Lower lobe of right lung (tissue), 2 donors: ENCODE data around the gene RPP14. TPM values are rescaled to one million over a fixed set of nuclear protein-coding genes. Genes with fewer than 3 reads are reported as not detected.
"Not testable (repeated sequence)": the region's sequence is repeated elsewhere in the genome, so short reads cannot be mapped to it uniquely, and the experiment has no call there.

Experiments
- ATAC-seq, 2 donors: fragments of 200-7000 bp; cut with Tn5 transposase; one replicate each; pipeline ENCODE4 v1.9.1; 2020 to 2022; ENCODE audit warnings: mild to moderate bottlenecking in 2 of 2, moderate library complexity in 2 of 2
- DNase-seq: peaks from one replicate; pipeline ENCODE4 v3.0.0-alpha.2; 2020
- H3K27ac ChIP-seq: fragments of 200-600 bp; one replicate; pipeline ENCODE4 v1.8.0; 2022
- H3K27me3 ChIP-seq: fragments of 200-600 bp; one replicate; pipeline ENCODE4 v1.8.0; 2022; ENCODE audit warnings: low read depth
- H3K36me3 ChIP-seq: fragments of 200-600 bp; one replicate; pipeline ENCODE4 v1.8.0; 2022; ENCODE audit warnings: mild to moderate bottlenecking
- H3K4me1 ChIP-seq: fragments of 200-600 bp; one replicate; pipeline ENCODE4 v1.8.0; 2022
- H3K4me3 ChIP-seq: fragments of 200-600 bp; one replicate; pipeline ENCODE4 v1.8.0; 2022; ENCODE audit warnings: mild to moderate bottlenecking
- H3K9me3 ChIP-seq: fragments of 200-600 bp; one replicate; pipeline ENCODE4 v1.8.0; 2022
- intact Hi-C: fragments of 100-400 bp; cut with DNase I; formaldehyde crosslinking; loops from one replicate; pipeline ENCODE4 v1.11.0; 2022
- total RNA-seq: library from RNA; stranded (reverse); fragmentation: NEBNext Ultra II Directional; extraction: Animal tissue kit (Norgen Biotek cat#: 25700); gene quantifications from one replicate; pipeline ENCODE4 v1.2.1, GENCODE V29; 2021
- TF ChIP-seq, protein P1 (sequence below): fragments of 200-600 bp; IDR thresholded peaks from one replicate; pipeline ENCODE4 v1.8.0; 2022; ENCODE audit warnings: antibody characterized with exemption, mild to moderate bottlenecking
- donor health status: DM: no; HTN: yes; CAD: no; lungs with severe emphysema.

RPP14 gene
- total RNA-seq, 1 donor from 2014 or later = 11.4 TPM

DNA sequence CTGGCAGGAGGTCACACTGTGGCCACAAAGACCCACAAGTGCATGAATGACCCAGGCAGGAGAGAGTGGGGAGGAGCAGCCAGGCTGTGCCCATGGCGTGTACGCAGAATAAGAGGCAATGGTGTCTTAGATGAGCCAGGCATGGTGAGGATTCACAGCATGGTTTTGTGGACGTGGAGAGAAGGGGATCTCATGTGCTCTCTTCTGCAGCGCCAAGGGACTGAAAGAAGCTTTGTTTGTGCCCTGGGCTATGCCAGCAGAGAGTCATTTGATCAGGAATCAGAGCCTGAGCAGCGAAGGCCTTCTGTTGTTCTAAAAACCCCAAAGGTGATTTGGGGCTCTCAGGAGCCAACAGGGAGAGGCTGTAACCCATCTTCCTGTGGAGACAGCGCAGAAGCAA, 18.7 kb upstream of the RPP14 start:
- intact Hi-C loops = no loop called here
- TF ChIP-seq, protein P1, sequence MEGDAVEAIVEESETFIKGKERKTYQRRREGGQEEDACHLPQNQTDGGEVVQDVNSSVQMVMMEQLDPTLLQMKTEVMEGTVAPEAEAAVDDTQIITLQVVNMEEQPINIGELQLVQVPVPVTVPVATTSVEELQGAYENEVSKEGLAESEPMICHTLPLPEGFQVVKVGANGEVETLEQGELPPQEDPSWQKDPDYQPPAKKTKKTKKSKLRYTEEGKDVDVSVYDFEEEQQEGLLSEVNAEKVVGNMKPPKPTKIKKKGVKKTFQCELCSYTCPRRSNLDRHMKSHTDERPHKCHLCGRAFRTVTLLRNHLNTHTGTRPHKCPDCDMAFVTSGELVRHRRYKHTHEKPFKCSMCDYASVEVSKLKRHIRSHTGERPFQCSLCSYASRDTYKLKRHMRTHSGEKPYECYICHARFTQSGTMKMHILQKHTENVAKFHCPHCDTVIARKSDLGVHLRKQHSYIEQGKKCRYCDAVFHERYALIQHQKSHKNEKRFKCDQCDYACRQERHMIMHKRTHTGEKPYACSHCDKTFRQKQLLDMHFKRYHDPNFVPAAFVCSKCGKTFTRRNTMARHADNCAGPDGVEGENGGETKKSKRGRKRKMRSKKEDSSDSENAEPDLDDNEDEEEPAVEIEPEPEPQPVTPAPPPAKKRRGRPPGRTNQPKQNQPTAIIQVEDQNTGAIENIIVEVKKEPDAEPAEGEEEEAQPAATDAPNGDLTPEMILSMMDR = no peak
- no peaks in the 10 kb centered on the region for H3K9me3 ChIP-seq

DNA sequence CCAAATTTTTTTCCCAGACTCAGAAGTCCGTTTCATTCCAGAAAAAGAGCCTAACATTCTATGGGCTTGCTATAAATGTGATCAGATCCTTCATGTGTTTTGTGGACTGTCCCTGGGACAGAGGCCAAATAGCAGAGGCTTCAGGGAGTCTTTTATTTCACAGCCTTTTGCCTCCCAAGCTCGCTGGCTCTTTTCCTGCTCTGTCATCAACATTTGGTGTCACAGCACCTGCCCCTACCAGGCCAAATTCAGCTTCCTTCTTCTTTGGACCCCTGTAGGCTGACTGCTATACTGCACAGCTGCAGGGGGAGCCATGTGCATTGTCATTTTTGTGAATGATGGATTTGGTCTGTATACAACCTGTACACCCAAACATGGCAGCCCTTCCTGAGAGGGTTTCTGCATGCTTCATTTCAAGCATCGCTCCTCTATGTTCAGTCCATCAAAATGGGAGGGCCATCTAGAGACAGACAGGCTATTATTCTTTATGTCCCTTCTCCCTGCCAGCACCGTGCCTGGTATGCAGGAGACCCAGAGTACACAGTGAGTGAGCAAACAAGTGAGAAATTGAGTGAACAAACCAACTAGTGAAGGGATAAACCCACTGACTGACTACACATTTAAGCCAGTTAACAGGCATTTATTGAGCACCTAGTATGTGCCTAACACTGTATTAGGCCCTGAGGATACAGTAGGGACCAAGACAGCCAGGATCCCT, 17.9 kb upstream of the RPP14 start:
- TF ChIP-seq, protein P1 = no peak
- H3K4me3 ChIP-seq = no peak overlapping the region
- ATAC-seq = no peak

More for the DNA sequence above, 18.7 kb upstream of the RPP14 start:
- H3K36me3 ChIP-seq = peaks cover 37% of the 10 kb centered on the region
- H3K4me3 ChIP-seq = no peak overlapping the region
- H3K27ac ChIP-seq = no peak overlapping the region
- ATAC-seq (no peak), DNase-seq (no peak)
- no peaks in the 10 kb centered on the region for H3K4me1 ChIP-seq
- no peaks in the 10 kb centered on the region for H3K27me3 ChIP-seq

DNA sequence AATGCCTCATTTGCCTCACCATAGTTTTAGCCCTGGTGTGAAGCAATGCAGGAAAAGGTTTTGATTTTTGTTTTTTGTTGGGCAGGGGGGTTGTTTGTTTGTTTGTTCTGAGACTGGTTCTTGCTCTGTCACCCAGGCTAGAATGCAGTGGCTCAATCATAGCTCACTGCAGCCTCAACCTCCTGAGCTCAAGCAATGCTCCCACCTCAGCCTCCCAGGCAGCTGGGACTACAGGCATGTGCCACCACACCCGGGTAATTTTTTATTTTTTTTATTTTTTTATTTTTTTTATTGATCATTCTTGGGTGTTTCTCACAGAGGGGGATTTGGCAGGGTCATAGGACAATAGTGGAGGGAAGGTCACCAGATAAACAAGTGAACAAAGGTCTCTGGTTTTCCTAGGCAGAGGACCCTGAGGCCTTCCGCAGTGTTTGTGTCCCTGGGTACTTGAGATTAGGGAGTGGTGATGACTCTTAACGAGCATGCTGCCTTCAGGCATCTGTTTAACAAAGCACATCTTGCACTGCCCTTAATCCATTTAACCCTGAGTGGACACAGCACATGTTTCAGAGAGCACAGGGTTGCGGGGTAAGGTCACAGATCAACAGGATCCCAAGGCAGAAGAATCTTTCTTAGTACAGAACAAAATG, 17.0 kb upstream of the RPP14 start:
- H3K27ac ChIP-seq, H3K4me3 ChIP-seq, DNase-seq, ATAC-seq, H3K4me1 ChIP-seq, intact Hi-C loops, H3K9me3 ChIP-seq, H3K27me3 ChIP-seq: not testable (repeated sequence)
- H3K36me3 ChIP-seq = peaks cover 42% of the 10 kb centered on the region

More for the DNA sequence above, 17.9 kb upstream of the RPP14 start:
- Histone ChIP-seq H3K27me3 (no peaks in the 10 kb centered on the region), H3K4me1 (no peaks in the 10 kb centered on the region), H3K9me3 (no peaks in the 10 kb centered on the region), H3K27ac (no peak overlapping the region), H3K36me3 (peaks cover 37% of the 10 kb centered on the region)
- no peak for DNase-seq
- intact Hi-C loops = no loop called here

DNA sequence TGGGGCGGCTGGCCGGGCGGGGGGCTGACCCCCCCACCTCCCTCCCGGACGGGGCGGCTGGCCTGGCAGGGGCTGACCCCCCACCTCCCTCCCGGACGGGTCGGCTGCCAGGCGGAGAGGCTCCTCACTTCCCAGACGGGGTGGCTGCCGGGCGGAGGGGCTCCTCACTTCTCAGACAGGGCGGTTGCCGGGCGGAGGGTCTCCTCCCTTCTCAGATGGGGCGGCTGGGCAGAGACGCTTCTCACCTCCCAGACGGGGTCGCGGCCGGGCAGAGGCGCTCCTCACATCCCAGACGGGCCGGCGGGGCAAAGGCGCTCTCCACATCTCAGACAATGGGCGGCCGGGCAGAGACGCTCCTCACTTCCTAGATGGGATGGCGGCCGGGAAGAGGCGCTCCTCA, 15.6 kb upstream of the RPP14 start:
- H3K27ac ChIP-seq, intact Hi-C loops, H3K27me3 ChIP-seq, H3K4me1 ChIP-seq, DNase-seq, H3K9me3 ChIP-seq, H3K4me3 ChIP-seq, ATAC-seq: not testable (repeated sequence)
- peaks cover 36% of the 10 kb centered on the region for H3K36me3 ChIP-seq

DNA sequence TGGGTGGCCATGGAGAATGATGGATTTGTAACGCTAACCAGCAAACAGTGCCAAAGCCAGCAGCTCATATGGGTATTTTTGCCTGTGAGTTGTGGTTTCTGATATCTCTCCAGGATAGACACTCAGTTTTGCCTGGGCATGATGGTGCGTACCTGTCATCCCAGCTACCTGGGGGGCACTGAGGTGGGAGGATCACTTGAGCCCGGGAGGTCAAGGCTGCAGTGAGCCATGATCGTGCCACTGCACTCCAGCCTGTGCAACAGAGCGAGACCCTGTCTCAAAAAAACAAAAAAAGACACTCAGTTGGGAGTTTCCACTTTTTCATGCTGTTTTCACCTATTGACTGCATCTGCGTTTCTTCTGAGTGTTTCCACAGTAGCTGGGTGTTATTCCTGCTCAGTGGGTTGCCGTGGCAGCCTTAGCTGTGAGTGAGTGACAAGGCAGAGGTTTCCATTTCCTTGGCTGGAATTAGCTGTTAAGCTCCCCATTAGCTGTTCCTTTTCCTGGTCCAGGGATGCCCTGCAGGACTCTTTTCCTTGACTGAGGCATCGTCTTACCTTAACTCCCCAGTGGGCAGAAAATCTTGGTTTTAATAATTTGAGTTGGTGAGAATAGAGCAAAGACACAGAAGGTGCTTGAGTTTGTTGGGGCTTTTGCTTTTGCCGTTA, 14.2 kb upstream of the RPP14 start:
- H3K9me3 ChIP-seq = no peaks in the 10 kb centered on the region
- no peaks in the 10 kb centered on the region for H3K4me1 ChIP-seq
- H3K4me3 ChIP-seq = no peak overlapping the region
- TF ChIP-seq, protein P1 = no peak
- DNase-seq = no peak
- H3K27me3 ChIP-seq = no peaks in the 10 kb centered on the region
- H3K27ac ChIP-seq = no peak overlapping the region
- no peak for ATAC-seq
- peaks cover 24% of the 10 kb centered on the region for H3K36me3 ChIP-seq
- intact Hi-C loops = no loop called here

DNA sequence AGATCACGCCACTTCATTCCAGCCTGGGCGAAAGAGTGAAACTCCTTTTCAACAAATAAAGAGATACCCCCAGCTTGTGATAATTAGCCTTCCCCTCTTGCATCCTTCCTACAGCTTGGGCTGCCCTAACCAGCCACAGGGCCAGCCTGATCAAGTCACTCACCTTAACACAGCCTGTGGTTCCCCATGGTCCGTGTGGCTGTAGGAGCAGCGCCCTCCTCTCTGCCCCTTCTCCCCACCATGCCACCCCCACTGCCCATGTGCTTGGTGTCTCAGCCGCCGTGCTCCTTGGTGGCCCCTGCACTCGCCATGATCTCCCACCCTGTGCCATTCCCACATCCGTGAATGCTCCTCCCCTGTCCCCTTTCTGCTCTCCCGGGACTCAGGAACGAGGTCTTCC, 13.2 kb upstream of the RPP14 start:
- no peak for DNase-seq
- intact Hi-C loops = no loop called here
- Histone ChIP-seq H3K27ac (no peak overlapping the region), H3K4me3 (no peak overlapping the region), H3K27me3 (no peaks in the 10 kb centered on the region), H3K36me3 (peaks cover 14% of the 10 kb centered on the region), H3K9me3 (no peaks in the 10 kb centered on the region), H3K4me1 (no peaks in the 10 kb centered on the region)
- no peak for ATAC-seq
- TF ChIP-seq, protein P1 = no peak
